GM12872 (cell line): ENCODE measurements around the gene TBCCD1.

ENCODE experiments used
- CTCF ChIP-seq: IDR thresholded peaks from 3 replicates; pipeline ENCODE4 v1.5.1; 2011; ENCODE audit warnings: low read depth, mild to moderate bottlenecking, low read length, moderate library complexity; ENCODE audit not compliant: insufficient read depth

Gene TBCCD1

GRCh38 chr3:186513386-186513785 lies 53.8 kb downstream of the TBCCD1 start:
- TF ChIP-seq CTCF = no peak

GRCh38 chr3:186512570-186513302 lies 54.4 kb downstream of the TBCCD1 start:
- TF ChIP-seq CTCF = no peak

GRCh38 chr3:186511702-186512101 lies 55.4 kb downstream of the TBCCD1 start:
- TF ChIP-seq CTCF = no peak

- TF ChIP-seq CTCF = no peak
Measured at GRCh38 chr3:186511245-186511644, 55.9 kb downstream of the TBCCD1 start.

GRCh38 chr3:186510374-186511079 lies 56.6 kb downstream of the TBCCD1 start:
- peak; percentile 35; the same call in 2 of the 3 replicates for TF ChIP-seq CTCF

DNA sequence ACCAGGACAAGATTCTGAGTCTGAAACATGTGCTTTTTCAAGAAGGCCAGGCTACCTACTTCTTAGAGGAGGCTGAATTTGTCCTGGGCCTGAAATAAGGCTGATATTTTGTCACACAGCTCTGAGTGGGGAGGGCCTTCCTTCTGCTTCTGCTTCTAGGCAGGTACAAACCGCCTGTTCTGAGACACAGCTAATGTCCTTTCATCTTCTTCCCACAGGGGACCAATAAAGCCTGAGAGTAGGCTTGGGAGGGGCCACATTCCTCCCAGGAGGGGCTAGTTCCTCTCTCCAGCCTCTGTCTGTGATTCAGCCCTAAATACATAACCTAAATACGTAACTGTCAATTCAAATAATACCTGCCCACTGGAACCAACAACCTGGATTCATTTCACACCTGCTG lies 57.7 kb downstream of the TBCCD1 start:
- no peak for TF ChIP-seq CTCF

GRCh38 chr3:186506857-186507256 lies 60.3 kb downstream of the TBCCD1 start:
- no peak for TF ChIP-seq CTCF
